CD8-positive, alpha-beta memory T cell (primary cell): Measurements from ENCODE around the gene PIM1. TPM values are rescaled to one million over a fixed set of nuclear protein-coding genes. Genes with fewer than 3 reads are reported as not detected.

ENCODE experiments used
- CTCF ChIA-PET: fragments of 350-600 bp; sonication (Branson Sonifier 250); formaldehyde crosslinking; loops from one replicate; lab custom pipeline; 2021; ENCODE audit warnings: antibody characterized with exemption; lab: Charles Lee
- POLR2A ChIA-PET: fragments of 350-600 bp; sonication (Branson Sonifier 250); formaldehyde crosslinking; loops from one replicate; lab custom pipeline; 2021; ENCODE audit warnings: antibody characterized with exemption; lab: Charles Lee
- DNase-seq, 5 donors: peaks; one replicate each; pipeline versions ENCODE4 v3.0.0 to v3.0.0-alpha.2; 2020 to 2022; ENCODE audit warnings: mixed read lengths in 1 of 5
- H3K27ac ChIP-seq: one replicate; pipeline ENCODE4 v1.7.0; 2013; ENCODE audit warnings: low read depth, mild to moderate bottlenecking, low read length, moderate library complexity
- H3K27me3 ChIP-seq: 2 replicates; pipeline ENCODE4 v1.7.0; 2013; ENCODE audit warnings: low read length, mild to moderate bottlenecking; ENCODE audit not compliant: insufficient read depth, poor library complexity, severe bottlenecking
- H3K36me3 ChIP-seq: 2 replicates; pipeline ENCODE4 v1.7.0; 2013; ENCODE audit warnings: mild to moderate bottlenecking, low read length, moderate library complexity; ENCODE audit not compliant: insufficient read depth
- H3K4me1 ChIP-seq: 2 replicates; pipeline ENCODE4 v1.7.0; 2013; ENCODE audit warnings: mild to moderate bottlenecking, low read length, moderate library complexity; ENCODE audit not compliant: insufficient read depth
- H3K4me3 ChIP-seq: 2 replicates; pipeline ENCODE4 v1.7.0; 2013; ENCODE audit warnings: mild to moderate bottlenecking, low read length
- H3K9me3 ChIP-seq: 2 replicates; pipeline ENCODE4 v1.7.0; 2013; ENCODE audit warnings: mild to moderate bottlenecking, low read length
- H3K27ac Mint-ChIP-seq, 8 donors: one replicate each; pipeline ENCODE4 v1.8.0; 2020 to 2021; ENCODE audit warnings: mixed read lengths in 8 of 8, mild to moderate bottlenecking in 6 of 8, inconsistent platforms in 3 of 8, moderate library complexity in 3 of 8
- H3K27me3 Mint-ChIP-seq, 2 donors: one replicate each; pipeline ENCODE4 v1.8.0; 2020 to 2021; ENCODE audit warnings: mixed read lengths in 2 of 2, mild to moderate bottlenecking in 1 of 2, moderate library complexity in 1 of 2
- H3K36me3 Mint-ChIP-seq, 3 donors: one replicate each; pipeline ENCODE4 v1.8.0; 2020 to 2021; ENCODE audit warnings: mixed read lengths in 3 of 3, inconsistent platforms in 1 of 3, mild to moderate bottlenecking in 1 of 3
- H3K4me1 Mint-ChIP-seq, 3 donors: one replicate each; pipeline ENCODE4 v1.8.0; 2020 to 2021; ENCODE audit warnings: mixed read lengths in 3 of 3, inconsistent platforms in 1 of 3, mild to moderate bottlenecking in 1 of 3
- H3K4me3 Mint-ChIP-seq, 7 donors: one replicate each; pipeline ENCODE4 v1.8.0; 2020 to 2021; ENCODE audit warnings: mixed read lengths in 7 of 7, mild to moderate bottlenecking in 6 of 7, moderate library complexity in 4 of 7, inconsistent platforms in 2 of 7
- H3K9me3 Mint-ChIP-seq, 5 donors: one replicate each; pipeline ENCODE4 v1.8.0; 2020 to 2022; ENCODE audit warnings: mixed read lengths in 5 of 5, mild to moderate bottlenecking in 3 of 5, moderate library complexity in 2 of 5, inconsistent platforms in 1 of 5
- polyA plus RNA-seq: library from polyadenylated mRNA; unstranded; fragments of 300-500 nt; fragmentation: Illumina TruSeq; gene quantifications from one replicate; pipeline ENCODE4 v1.2.3, GENCODE V29; 2021
- total RNA-seq, 2 experiments: library from RNA; stranded (reverse); gene quantifications; one replicate each; pipeline ENCODE4 v1.2.3, GENCODE V29; 2021

PIM1 gene
- total and polyA plus RNA-seq, 3 experiments from 2014 or later = 93.7 to 253 (median 99.1) TPM

DNA sequence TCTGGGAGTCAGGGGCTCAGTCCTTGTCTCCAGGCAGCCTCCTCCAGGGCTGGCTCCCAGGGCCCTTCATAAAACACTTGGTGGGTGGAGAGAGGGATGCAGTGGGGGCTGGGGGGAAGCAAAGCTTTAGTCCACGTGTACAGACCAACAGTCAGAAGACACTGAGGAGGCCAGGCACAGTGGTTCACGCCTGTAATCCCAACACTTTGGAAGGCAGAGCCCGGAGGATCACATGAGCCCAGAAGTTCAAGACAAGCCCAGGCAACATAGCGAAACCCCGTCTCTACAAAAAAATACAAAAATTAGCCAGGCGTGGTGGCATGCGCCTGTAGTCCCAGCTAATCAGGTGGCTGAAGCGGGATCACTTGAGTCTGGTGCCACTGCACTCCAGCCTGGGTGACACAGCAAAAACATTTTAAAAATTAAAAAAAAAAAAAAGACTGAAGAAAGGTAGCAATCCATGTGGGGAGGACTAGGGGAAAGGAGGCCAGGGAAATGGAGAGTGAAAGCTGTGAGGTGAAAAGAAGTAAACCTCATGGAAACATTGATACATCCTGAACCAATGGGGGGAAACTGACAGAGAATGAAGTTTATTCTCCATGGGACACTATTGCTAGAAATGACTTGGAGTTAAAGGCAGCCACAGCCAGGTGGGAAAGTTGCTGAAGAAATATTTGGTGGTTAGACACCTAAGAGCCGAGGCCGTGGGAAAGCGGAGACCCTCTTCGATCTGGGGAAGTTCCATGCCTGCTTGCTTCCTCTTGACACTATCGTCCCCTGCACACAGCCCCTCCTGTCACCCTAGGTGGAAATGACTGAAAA is 35.4 kb downstream of the PIM1 start:
- Histone ChIP-seq H3K9me3 (no peaks in the 10 kb centered on the region), H3K4me3 (no peak overlapping the region), H3K4me1 (peaks cover 64% of the 10 kb centered on the region), H3K27ac (peak overlapping the region; percentile 70), H3K27me3 (no peaks in the 10 kb centered on the region), H3K36me3 (no peaks in the 10 kb centered on the region)
- Mint-ChIP-seq H3K9me3 (no peaks in the 10 kb centered on the region), H3K4me3 (peak overlapping the region in 2 of 7 donors; percentile 6 to 42), H3K27ac (peak overlapping the region in 7 of 8 donors; percentile 20 to 88 (median 61)), H3K36me3 (no peaks in the 10 kb centered on the region), H3K4me1 (peaks cover 63 to 79% (median 73%) of the 10 kb centered on the region in 3 donors), H3K27me3 (no peaks in the 10 kb centered on the region)
- ChIA-PET CTCF (interaction anchor here (0.7 to 21.6 kb wide), 7 partner anchors 19 to 182 kb away, joined by 3 to 615 read pairs (median 4); partner anchors contain the start of gene PIM1), POLR2A (no interaction called here)
- no peak for DNase-seq

GRCh38 chr6:37205997-37206340 is 36.0 kb downstream of the PIM1 start:
- no peaks in the 10 kb centered on the region for H3K27me3 Mint-ChIP-seq
- H3K4me3 Mint-ChIP-seq = peak overlapping the region in 1 of 7 donors; percentile 19
- peak overlapping the region; percentile 70 for H3K27ac ChIP-seq
- H3K36me3 ChIP-seq = no peaks in the 10 kb centered on the region
- no peaks in the 10 kb centered on the region for H3K36me3 Mint-ChIP-seq
- H3K27me3 ChIP-seq = no peaks in the 10 kb centered on the region
- H3K4me1 ChIP-seq = peaks cover 67% of the 10 kb centered on the region
- H3K4me3 ChIP-seq = no peak overlapping the region
- no peak for DNase-seq
- no peaks in the 10 kb centered on the region for H3K9me3 Mint-ChIP-seq
- POLR2A ChIA-PET = no interaction called here
- H3K27ac Mint-ChIP-seq = peak overlapping the region in 6 of 8 donors; percentile 20 to 88 (median 61)
- peaks cover 65 to 77% (median 76%) of the 10 kb centered on the region in 3 donors for H3K4me1 Mint-ChIP-seq
- CTCF ChIA-PET = interaction anchor here (0.7 to 21.6 kb wide), 6 partner anchors 19 to 183 kb away, joined by 3 to 615 read pairs (median 5); partner anchors contain the start of gene PIM1
- H3K9me3 ChIP-seq = no peaks in the 10 kb centered on the region

DNA sequence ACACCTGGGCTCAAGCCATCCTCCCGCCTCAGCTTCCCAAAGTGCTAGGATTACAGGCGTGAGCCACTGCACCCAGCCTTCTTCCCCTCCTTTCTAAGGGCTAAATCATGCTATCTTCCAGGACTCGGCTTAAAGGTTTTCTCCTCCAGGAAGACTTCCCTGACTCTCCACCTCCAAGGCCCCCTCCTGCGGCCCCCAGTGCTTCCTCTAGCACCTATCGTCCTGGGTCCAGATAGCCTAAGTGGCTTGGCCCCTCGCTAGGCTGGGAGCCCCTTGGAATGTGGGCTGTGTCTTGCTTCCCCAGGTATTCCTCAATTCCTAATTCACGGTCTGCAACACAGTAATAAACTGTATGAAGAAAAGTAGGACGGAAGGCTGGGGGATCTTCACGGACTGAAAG is 36.7 kb downstream of the PIM1 start:
- H3K27ac Mint-ChIP-seq = peak overlapping the region in 4 of 8 donors; percentile 41 to 77 (median 60)
- H3K4me1 ChIP-seq = peaks cover 64% of the 10 kb centered on the region
- no peaks in the 10 kb centered on the region for H3K27me3 ChIP-seq
- H3K27me3 Mint-ChIP-seq = no peaks in the 10 kb centered on the region
- H3K27ac ChIP-seq = no peak overlapping the region
- H3K4me3 ChIP-seq = no peak overlapping the region
- no peak for DNase-seq
- CTCF ChIA-PET = interaction anchor here (1.0 to 21.6 kb wide), 5 partner anchors 30 to 183 kb away, joined by 3 to 615 read pairs (median 78); partner anchors contain the start of gene PIM1
- no peaks in the 10 kb centered on the region for H3K9me3 Mint-ChIP-seq
- H3K36me3 Mint-ChIP-seq = no peaks in the 10 kb centered on the region
- no peak overlapping the region for H3K4me3 Mint-ChIP-seq
- H3K9me3 ChIP-seq = no peaks in the 10 kb centered on the region
- H3K4me1 Mint-ChIP-seq = peaks cover 63 to 74% (median 73%) of the 10 kb centered on the region in 3 donors
- no peaks in the 10 kb centered on the region for H3K36me3 ChIP-seq
- POLR2A ChIA-PET = interaction anchor here (3.9 kb wide), 1 partner anchor 35 kb away, joined by 25 read pairs; the partner anchor contains the start of gene PIM1

DNA sequence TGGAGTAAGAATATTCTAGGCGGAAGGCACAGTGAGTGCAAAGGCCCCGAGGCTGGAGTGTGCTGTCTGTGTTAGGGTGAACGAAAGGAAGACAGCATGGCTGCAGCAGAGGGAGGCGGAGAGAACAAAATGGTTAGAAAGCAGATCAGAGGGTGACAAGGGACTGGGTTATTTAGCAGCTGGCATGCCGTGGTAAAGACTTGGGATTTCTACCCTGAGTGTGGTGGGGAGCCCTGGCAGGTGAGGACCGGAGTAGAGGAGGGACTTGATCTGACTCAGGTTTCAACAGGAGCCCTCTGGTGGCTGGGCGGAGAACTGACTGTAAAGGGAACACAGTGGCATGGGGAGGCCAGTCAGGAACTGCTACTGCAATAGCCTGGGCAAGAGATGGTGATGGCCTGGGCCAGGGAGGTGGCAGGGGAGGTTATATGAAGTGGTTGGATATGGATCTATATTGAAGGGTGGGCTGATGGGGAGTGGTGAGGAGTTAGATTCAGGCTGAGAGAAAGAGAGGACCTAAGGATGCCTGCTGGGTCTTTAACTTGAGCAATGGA is 38.0 kb downstream of the PIM1 start:
- H3K36me3 ChIP-seq = no peaks in the 10 kb centered on the region
- peak overlapping the region in 7 of 8 donors; percentile 41 to 95 (median 76) for H3K27ac Mint-ChIP-seq
- H3K27me3 ChIP-seq = no peaks in the 10 kb centered on the region
- peak overlapping the region in 5 of 7 donors; percentile 20 to 90 (median 51) for H3K4me3 Mint-ChIP-seq
- no peaks in the 10 kb centered on the region for H3K27me3 Mint-ChIP-seq
- ChIA-PET CTCF (interaction anchor here (0.7 to 21.6 kb wide), 10 partner anchors 14 to 442 kb away, joined by 3 to 615 read pairs (median 8); partner anchors contain the start of gene PIM1), POLR2A (interaction anchor here (1.3 to 3.9 kb wide), 2 partner anchors 32 to 36 kb away, joined by 5 to 25 read pairs; partner anchors contain the start of gene PIM1)
- no peaks in the 10 kb centered on the region for H3K36me3 Mint-ChIP-seq
- peaks cover 49 to 60% (median 59%) of the 10 kb centered on the region in 3 donors for H3K4me1 Mint-ChIP-seq
- DNase-seq = peak; percentile 79 to 92 (median 80)
- no peaks in the 10 kb centered on the region for H3K9me3 ChIP-seq
- H3K4me3 ChIP-seq = no peak overlapping the region
- peaks cover 50% of the 10 kb centered on the region for H3K4me1 ChIP-seq
- H3K9me3 Mint-ChIP-seq = no peaks in the 10 kb centered on the region
- no peak overlapping the region for H3K27ac ChIP-seq

DNA sequence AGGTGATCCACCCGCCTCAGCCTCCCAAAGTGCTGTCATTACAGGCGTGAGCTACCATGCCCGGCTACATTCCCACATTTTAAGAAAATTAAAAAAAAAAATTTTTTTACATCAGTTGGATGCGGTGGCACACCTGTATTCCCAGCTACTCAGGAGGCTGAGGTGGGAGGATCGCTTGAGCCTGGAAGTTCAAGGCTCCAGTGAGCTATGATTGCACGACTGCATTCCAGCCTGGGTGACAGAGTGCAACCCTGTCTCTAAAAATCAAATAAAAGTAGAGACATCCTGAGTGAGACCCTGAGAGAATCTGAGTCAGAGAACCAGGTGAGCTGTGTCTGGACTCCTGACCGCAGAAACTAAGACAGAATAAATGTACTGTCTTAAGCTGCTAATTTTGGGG is 38.8 kb downstream of the PIM1 start:
- H3K27me3 Mint-ChIP-seq = no peaks in the 10 kb centered on the region
- H3K27me3 ChIP-seq = no peaks in the 10 kb centered on the region
- no peaks in the 10 kb centered on the region for H3K36me3 ChIP-seq
- no peak overlapping the region for H3K4me3 ChIP-seq
- peaks cover 43 to 52% (median 51%) of the 10 kb centered on the region in 3 donors for H3K4me1 Mint-ChIP-seq
- ChIA-PET POLR2A (interaction anchor here (0.7 to 3.9 kb wide), 4 partner anchors 37 to 223 kb away, joined by 3 to 25 read pairs (median 4); partner anchors contain the start of genes MTCH1 and PIM1), CTCF (interaction anchor here (1.1 to 21.6 kb wide), 14 partner anchors 8 to 443 kb away, joined by 4 to 615 read pairs (median 15); partner anchors contain the start of genes C6orf89, PIM1 and PPIL1)
- H3K27ac ChIP-seq = no peak overlapping the region
- no peak for DNase-seq
- H3K4me1 ChIP-seq = peaks cover 44% of the 10 kb centered on the region
- no peak overlapping the region for H3K4me3 Mint-ChIP-seq
- H3K27ac Mint-ChIP-seq = peak overlapping the region in 4 of 8 donors; percentile 64 to 93 (median 86)
- H3K36me3 Mint-ChIP-seq = no peaks in the 10 kb centered on the region
- H3K9me3 ChIP-seq = no peaks in the 10 kb centered on the region
- no peaks in the 10 kb centered on the region for H3K9me3 Mint-ChIP-seq

- H3K27ac ChIP-seq = peak overlapping the region; percentile 51
Measured at GRCh38 chr6:37209461-37210205, 39.7 kb downstream of the PIM1 start.

More at GRCh38 chr6:37209461-37210205, 39.7 kb downstream of the PIM1 start:
- H3K36me3 ChIP-seq = no peaks in the 10 kb centered on the region
- peaks cover 38% of the 10 kb centered on the region for H3K4me1 ChIP-seq
- ChIA-PET CTCF (interaction anchor here (0.6 to 21.6 kb wide), 31 partner anchors 9 to 451 kb away, joined by 3 to 615 read pairs (median 4); partner anchors contain the start of genes C6orf89, FGD2, MTCH1 and PIM1), POLR2A (interaction anchor here (0.7 to 3.9 kb wide), 5 partner anchors 38 to 224 kb away, joined by 3 to 25 read pairs (median 3); partner anchors contain the start of genes MTCH1 and PIM1)
- H3K9me3 Mint-ChIP-seq = no peaks in the 10 kb centered on the region
- no peaks in the 10 kb centered on the region for H3K9me3 ChIP-seq
- H3K27me3 Mint-ChIP-seq = no peaks in the 10 kb centered on the region
- H3K4me3 ChIP-seq = no peak overlapping the region
- peaks cover 36 to 46% (median 46%) of the 10 kb centered on the region in 3 donors for H3K4me1 Mint-ChIP-seq
- H3K4me3 Mint-ChIP-seq = peak overlapping the region; percentile 15 to 76 (median 44)
- peak overlapping the region; percentile 79 to 95 (median 92) for H3K27ac Mint-ChIP-seq
- no peaks in the 10 kb centered on the region for H3K36me3 Mint-ChIP-seq
- DNase-seq = peak in 4 of 5 donors; percentile 10 to 75 (median 68)
- H3K27me3 ChIP-seq = no peaks in the 10 kb centered on the region
